Stimulated activated CD8-positive, alpha-beta memory T cell treated with anti-CD3 and anti-CD28 coated beads, Interleukin-4, amount 100 ng/mL, for 24 hours (primary cell): ENCODE results near the gene CDHR3.

Experiments used
- DNase-seq: peaks from one replicate; pipeline ENCODE4 v3.0.0-alpha.2; 2020; ENCODE audit warnings: low read depth

The CDHR3 gene

GRCh38 chr7:106049139-106049752, 86.2 kb downstream of the CDHR3 start:
- DNase-seq = no peak

- DNase-seq = no peak
Measured at GRCh38 chr7:106050002-106050745, 87.1 kb downstream of the CDHR3 start.

- no peak for DNase-seq
Measured at GRCh38 chr7:106050746-106051117, 87.7 kb downstream of the CDHR3 start.

GRCh38 chr7:106052681-106053080, 89.6 kb downstream of the CDHR3 start:
- no peak for DNase-seq

GRCh38 chr7:106053109-106053508, 90.0 kb downstream of the CDHR3 start:
- DNase-seq = no peak

- DNase-seq = no peak
Measured at GRCh38 chr7:106054156-106054910, 91.3 kb downstream of the CDHR3 start.

- no peak for DNase-seq
Measured at GRCh38 chr7:106054971-106055532, 92.0 kb downstream of the CDHR3 start.

- DNase-seq = peak; percentile 44
Measured at GRCh38 chr7:106056513-106057203, 93.6 kb downstream of the CDHR3 start.

- DNase-seq = no peak
Measured at GRCh38 chr7:106057204-106057961, 94.3 kb downstream of the CDHR3 start.

- DNase-seq = no peak
Measured at GRCh38 chr7:106057962-106058927, 95.2 kb downstream of the CDHR3 start.

- DNase-seq = no peak
Measured at GRCh38 chr7:106058928-106059324, 95.9 kb downstream of the CDHR3 start.

- DNase-seq = no peak
Measured at GRCh38 chr7:106059556-106059955, 96.5 kb downstream of the CDHR3 start.

GRCh38 chr7:106060394-106060920, 97.4 kb downstream of the CDHR3 start:
- DNase-seq = no peak

- DNase-seq = no peak
Measured at GRCh38 chr7:106061301-106061979, 98.4 kb downstream of the CDHR3 start.

- no peak for DNase-seq
Measured at GRCh38 chr7:106062006-106062405, 98.9 kb downstream of the CDHR3 start.

- DNase-seq = no peak
Measured at GRCh38 chr7:106062521-106062931, 99.5 kb downstream of the CDHR3 start.

- no peak for DNase-seq
Measured at GRCh38 chr7:106063024-106063423, 100.0 kb downstream of the CDHR3 start.

GRCh38 chr7:106063692-106064091, 100.6 kb downstream of the CDHR3 start:
- no peak for DNase-seq

GRCh38 chr7:106064316-106064715, 101.3 kb downstream of the CDHR3 start:
- no peak for DNase-seq
